Prostate gland (tissue), 2 donors: ENCODE measurements around the gene PPP4R4. TPM values are rescaled to one million over a fixed set of nuclear protein-coding genes. Genes with fewer than 3 reads are reported as not detected.

Source experiments
- DNase-seq: peaks from one replicate; pipeline ENCODE4 v3.0.0-alpha.2; 2019; ENCODE audit warnings: low spot score
- H3K27ac ChIP-seq, 2 donors: fragments of 200-600 bp; sonication (generic); 2 replicates each; pipeline ENCODE4 v1.5.1; 2017 to 2019
- H3K27me3 ChIP-seq: fragments of 200-600 bp; sonication (generic); replicated peaks from 2 replicates; pipeline ENCODE4 v1.5.1; 2019; ENCODE audit not compliant: insufficient read depth
- H3K36me3 ChIP-seq, 2 donors: fragments of 200-600 bp; sonication (generic); 1 replicate in 1 of 2; 2 replicates in 1 of 2; pipeline versions ENCODE4 v1.5.1 to v1.8.1; 2017 to 2019
- H3K4me1 ChIP-seq: fragments of 200-600 bp; sonication (generic); replicated peaks from 2 replicates; pipeline ENCODE4 v1.5.1; 2019
- H3K4me3 ChIP-seq, 2 donors: fragments of 200-600 bp; sonication (generic); 2 replicates each; pipeline ENCODE4 v1.5.1; 2017 to 2019
- H3K9me3 ChIP-seq: fragments of 200-600 bp; sonication (generic); 2 replicates; pipeline ENCODE4 v1.5.1; 2017
- POLR2A ChIP-seq: fragments of 450-650 bp; IDR thresholded peaks from one replicate; pipeline ENCODE4 v1.6.1; 2016; ENCODE audit warnings: antibody characterized with exemption, mild to moderate bottlenecking
- POLR2AphosphoS5 ChIP-seq: sonication (generic); formaldehyde crosslinking; IDR thresholded peaks from one replicate; pipeline ENCODE4 v1.6.1; 2017; ENCODE audit warnings: antibody characterized with exemption
- WGBS: methylation state at CpG from one replicate; pipeline ENCODE4 v1.1.5; 2018; 5-methylcytosine and 5-hydroxymethylcytosine counted together
- intact Hi-C: fragments of 100-400 bp; cut with DNase I; formaldehyde crosslinking; loops from one replicate; pipeline ENCODE4 v1.14.2; 2022
- total RNA-seq, 2 donors: library from RNA; depleted of rRNA; stranded (reverse); fragments of >200 nt; gene quantifications; one replicate each; pipeline ENCODE4 v1.1.0, GENCODE V29; 2016
- TF ChIP-seq, protein P1 (sequence below), 4 experiments: fragments of 200-600 bp in 2 of 4; fragments of 450-650 bp in 2 of 4; sonication (generic) in 2 of 4; IDR thresholded peaks; 1 replicate in 3 of 4; 2 replicates in 1 of 4; pipeline ENCODE4 v1.5.1; 2016 to 2019; ENCODE audit warnings: antibody characterized with exemption in 4 of 4, mild to moderate bottlenecking in 2 of 4, moderate library complexity in 2 of 4

Gene PPP4R4
- total RNA-seq, 2 donors from 2014 or later: 0.32 to 9.5 TPM

DNA sequence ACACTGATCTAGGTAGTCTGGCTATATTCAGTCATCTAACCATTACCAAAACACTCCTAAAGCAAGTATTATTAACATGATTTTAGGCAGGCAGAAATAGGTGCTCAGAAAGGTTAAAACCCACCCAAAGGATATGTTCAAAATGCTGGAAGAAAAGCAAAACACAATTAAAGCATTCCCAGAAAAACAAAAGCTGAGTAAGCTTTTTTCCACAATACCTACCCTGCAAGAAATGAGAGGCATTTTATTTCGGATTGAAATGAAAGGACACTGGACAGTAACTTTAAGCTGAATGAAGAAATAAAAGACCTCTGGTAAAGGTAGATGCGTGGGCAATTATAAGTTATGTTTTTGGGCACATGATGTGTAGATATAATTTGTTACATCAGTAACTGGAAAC lies 140.8 kb downstream of the PPP4R4 start:
- DNase-seq: no peak
- Histone ChIP-seq H3K9me3 (no peaks in the 10 kb centered on the region), H3K27ac (no peak overlapping the region), H3K27me3 (no peaks in the 10 kb centered on the region), H3K4me3 (no peak overlapping the region), H3K4me1 (no peaks in the 10 kb centered on the region), H3K36me3 (no peaks in the 10 kb centered on the region)
- 87% methylated on average over 2 of the region's 2 CpGs for WGBS
- TF ChIP-seq POLR2A (no peak), POLR2AphosphoS5 (no peak)
- TF ChIP-seq, protein P1, sequence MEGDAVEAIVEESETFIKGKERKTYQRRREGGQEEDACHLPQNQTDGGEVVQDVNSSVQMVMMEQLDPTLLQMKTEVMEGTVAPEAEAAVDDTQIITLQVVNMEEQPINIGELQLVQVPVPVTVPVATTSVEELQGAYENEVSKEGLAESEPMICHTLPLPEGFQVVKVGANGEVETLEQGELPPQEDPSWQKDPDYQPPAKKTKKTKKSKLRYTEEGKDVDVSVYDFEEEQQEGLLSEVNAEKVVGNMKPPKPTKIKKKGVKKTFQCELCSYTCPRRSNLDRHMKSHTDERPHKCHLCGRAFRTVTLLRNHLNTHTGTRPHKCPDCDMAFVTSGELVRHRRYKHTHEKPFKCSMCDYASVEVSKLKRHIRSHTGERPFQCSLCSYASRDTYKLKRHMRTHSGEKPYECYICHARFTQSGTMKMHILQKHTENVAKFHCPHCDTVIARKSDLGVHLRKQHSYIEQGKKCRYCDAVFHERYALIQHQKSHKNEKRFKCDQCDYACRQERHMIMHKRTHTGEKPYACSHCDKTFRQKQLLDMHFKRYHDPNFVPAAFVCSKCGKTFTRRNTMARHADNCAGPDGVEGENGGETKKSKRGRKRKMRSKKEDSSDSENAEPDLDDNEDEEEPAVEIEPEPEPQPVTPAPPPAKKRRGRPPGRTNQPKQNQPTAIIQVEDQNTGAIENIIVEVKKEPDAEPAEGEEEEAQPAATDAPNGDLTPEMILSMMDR (IDR thresholded peaks at IDR 0.05): no peak
- intact Hi-C loops: no loop called here

DNA sequence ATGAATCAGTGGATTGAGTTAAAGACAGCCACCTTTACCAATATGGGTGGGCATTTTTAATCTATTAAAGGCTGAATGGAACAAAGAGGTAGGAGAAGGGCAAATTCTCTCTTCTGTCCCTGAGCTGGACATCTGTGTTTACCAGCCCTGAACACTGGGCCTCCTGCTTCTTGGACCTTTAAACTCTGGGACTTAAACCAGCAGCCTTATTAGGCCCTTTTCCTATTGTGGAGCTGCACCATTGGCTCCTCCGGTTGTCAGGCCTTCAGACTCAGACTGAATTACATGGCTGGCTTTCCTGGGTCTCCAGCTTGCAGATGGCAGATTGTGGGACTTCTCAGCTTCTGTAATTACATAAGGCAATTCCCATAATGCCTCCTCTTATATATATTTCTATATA lies 142.6 kb downstream of the PPP4R4 start:
- no peaks in the 10 kb centered on the region for H3K36me3 ChIP-seq
- H3K27me3 ChIP-seq: no peaks in the 10 kb centered on the region
- H3K4me3 ChIP-seq: no peak overlapping the region
- no peaks in the 10 kb centered on the region for H3K4me1 ChIP-seq
- 82% methylated on average over 1 of the region's 1 CpG for WGBS
- TF ChIP-seq POLR2A (no peak), POLR2AphosphoS5 (no peak)
- TF ChIP-seq, protein P1 (IDR thresholded peaks at IDR 0.05): no peak
- DNase-seq: no peak
- intact Hi-C loops: no loop called here
- H3K27ac ChIP-seq: no peak overlapping the region
- no peaks in the 10 kb centered on the region for H3K9me3 ChIP-seq

DNA sequence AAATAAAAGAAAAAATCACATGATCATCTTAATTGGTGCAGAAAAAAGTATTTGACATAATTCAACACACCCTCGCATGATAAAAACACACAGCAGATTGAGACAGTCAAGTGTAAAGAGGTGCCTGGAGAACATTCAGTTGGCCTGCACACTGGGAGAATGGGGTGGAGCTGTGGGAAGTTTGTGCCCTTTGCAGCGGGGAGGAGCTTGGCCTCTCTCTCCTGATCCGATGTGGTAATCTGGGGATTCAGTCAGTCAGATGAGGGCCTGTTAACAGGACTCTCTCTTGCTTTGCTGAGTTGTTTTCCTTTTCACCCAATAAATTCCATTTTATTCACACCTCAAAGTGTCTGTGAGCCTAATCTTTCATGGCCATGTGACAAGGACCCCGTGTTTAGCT lies 143.1 kb downstream of the PPP4R4 start:
- WGBS: 52% methylated on average over 4 of the region's 4 CpGs
- intact Hi-C loops: no loop called here

DNA sequence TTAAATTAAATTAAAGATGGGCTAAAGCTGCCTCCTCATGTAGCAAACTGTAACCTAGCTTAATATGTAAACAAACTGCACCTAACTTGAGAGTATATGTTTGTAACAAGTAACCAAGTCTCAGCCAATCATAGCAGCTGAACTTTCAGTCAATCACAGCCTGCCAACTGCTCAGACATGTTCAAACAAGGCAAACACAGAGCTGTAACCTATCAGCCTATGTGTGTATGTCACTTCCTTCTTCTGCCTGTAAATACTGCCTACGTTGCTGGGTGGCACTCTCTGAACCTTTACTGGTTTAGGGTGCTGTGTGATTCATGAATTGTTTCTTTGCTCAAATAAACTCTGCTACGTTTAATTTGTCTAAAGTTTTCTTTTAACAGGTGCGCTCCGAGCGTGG lies 146.1 kb downstream of the PPP4R4 start:
- Histone ChIP-seq H3K27ac (no peak overlapping the region), H3K9me3 (no peaks in the 10 kb centered on the region), H3K27me3 (peaks cover 3% of the 10 kb centered on the region), H3K4me1 (no peaks in the 10 kb centered on the region), H3K4me3 (no peak overlapping the region), H3K36me3 (no peaks in the 10 kb centered on the region)
- TF ChIP-seq POLR2A (no peak), POLR2AphosphoS5 (peak; percentile 15)
- intact Hi-C loops: no loop called here
- no peak for DNase-seq
- 38% methylated on average over 5 of the region's 5 CpGs for WGBS

More for the DNA sequence above, 143.1 kb downstream of the PPP4R4 start:
- no peak for DNase-seq
- H3K36me3 ChIP-seq: no peaks in the 10 kb centered on the region
- no peak overlapping the region for H3K27ac ChIP-seq
- no peaks in the 10 kb centered on the region for H3K27me3 ChIP-seq
- H3K9me3 ChIP-seq: no peaks in the 10 kb centered on the region
- TF ChIP-seq, protein P1 (IDR thresholded peaks at IDR 0.05): no peak
- TF ChIP-seq POLR2AphosphoS5: no peak
- no peak for TF ChIP-seq POLR2A
- H3K4me3 ChIP-seq: no peak overlapping the region
- no peaks in the 10 kb centered on the region for H3K4me1 ChIP-seq

DNA sequence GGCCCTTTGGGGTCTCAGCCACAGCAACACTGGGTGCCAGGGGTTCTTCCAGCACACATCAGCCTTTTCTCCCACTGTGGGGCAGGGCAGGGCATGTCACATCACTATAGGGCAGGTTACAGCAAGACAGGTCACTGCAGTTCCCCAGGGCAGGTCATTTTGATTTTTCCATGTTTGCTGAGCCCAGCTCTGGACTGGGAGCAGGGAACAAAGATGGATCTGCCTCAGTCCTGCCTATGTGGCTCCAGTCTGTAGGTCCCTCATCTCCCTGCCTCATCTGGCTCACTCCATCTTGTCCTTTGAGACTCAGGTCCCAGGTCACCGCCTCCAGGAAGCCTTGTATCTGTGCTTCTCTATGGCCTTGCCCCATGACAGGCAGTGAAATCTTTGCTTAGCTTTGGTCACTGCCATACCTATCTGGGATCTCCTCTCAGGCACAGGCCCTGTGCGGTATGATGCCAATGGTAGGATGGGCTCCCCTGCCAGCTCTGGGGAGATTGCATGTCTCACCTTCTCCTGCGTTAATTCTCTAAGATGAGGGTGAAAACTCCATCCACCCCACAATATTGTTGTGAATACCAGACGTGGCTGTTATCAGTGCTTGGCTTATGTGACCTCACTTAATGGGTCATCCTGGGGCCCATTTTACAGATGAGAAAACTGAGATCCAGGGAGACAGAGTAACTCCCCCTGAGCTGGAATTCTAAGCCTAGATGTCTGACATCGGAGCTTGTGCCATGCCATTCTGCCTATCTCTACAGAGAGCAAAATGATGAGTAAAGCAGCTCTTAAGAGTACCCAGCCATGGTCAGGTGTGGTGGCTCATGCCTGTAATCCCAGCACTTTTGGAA lies 147.5 kb downstream of the PPP4R4 start:
- 86% methylated on average over 5 of the region's 5 CpGs for WGBS
- H3K27me3 ChIP-seq: peaks cover 3% of the 10 kb centered on the region
- H3K36me3 ChIP-seq: no peaks in the 10 kb centered on the region
- no peaks in the 10 kb centered on the region for H3K4me1 ChIP-seq
- intact Hi-C loops: no loop called here
- H3K27ac ChIP-seq: no peak overlapping the region
- TF ChIP-seq POLR2AphosphoS5: no peak
- TF ChIP-seq, protein P1 (IDR thresholded peaks at IDR 0.05): no peak
- no peak for TF ChIP-seq POLR2A
- DNase-seq: no peak
- H3K4me3 ChIP-seq: no peak overlapping the region
- H3K9me3 ChIP-seq: no peaks in the 10 kb centered on the region
